NT2/D1 (cell line): ENCODE measurements around the gene BMPR1A.

Experiments used
- YY1 ChIP-seq: IDR thresholded peaks from 2 replicates; pipeline ENCODE4 v1.6.1; 2011; ENCODE audit not compliant: insufficient read length, insufficient read depth
- ZNF274 ChIP-seq: IDR thresholded peaks from 2 replicates; pipeline ENCODE4 v1.6.1; 2011; ENCODE audit warnings: mild to moderate bottlenecking, low read depth, low read length

DNA sequence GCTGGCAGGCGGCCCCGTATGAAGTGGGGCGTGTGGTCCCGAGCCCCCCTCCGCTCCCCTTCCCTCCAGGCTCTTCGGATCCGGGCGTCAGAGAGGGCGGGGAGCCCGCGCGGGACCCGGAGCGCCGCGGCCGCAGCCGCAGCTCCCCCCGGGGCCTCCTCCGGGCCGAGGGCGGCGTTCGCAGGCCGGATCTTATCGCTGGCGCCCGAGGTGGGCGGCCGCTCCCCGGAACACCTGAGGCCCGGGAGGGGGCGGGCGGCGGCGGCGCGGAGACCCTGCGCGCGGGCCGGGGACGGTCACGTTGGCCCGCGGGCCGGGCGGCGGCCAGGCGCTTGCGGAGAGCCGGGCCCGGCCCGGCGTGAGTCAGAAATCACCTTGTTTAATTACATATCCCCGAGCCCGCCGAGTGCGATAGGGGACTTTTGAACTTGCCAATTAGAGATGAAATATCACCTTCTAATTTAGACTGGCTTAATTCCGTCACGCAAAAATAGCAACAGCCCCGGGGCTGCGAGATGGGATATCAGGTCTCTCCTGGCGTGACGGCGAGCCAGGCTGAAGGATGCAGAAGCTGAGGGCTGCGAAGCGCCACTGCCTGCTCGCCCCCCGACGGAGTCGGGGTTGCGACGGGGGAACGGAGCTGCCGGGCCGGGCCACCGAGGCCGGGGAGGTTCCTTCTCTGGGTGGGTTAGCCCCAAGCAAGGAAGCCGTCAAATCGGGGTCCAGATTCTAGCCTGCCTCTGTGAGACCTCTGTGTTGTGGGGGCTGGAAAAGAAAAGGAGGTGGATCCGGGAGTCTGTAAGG, 44.7 kb upstream of the BMPR1A start:
- TF ChIP-seq YY1 (no peak), ZNF274 (no peak)
